GM12878 (cell line): ENCODE results near the gene CCDC78. TPM values are rescaled to one million over a fixed set of nuclear protein-coding genes. Genes with fewer than 3 reads are reported as not detected.

Source experiments
- ASH2L ChIP-seq: fragments of 300-600, 200-600 bp; sonication (generic); IDR thresholded peaks from 2 replicates; pipeline ENCODE4 v1.6.1; 2017; ENCODE audit warnings: low read depth, mild to moderate bottlenecking, borderline replicate concordance
- E2F8 ChIP-seq: fragments of 450-650 bp; IDR thresholded peaks from 2 replicates; pipeline ENCODE4 v1.6.1; 2018; ENCODE audit warnings: mild to moderate bottlenecking, low read depth, moderate library complexity; ENCODE audit not compliant: partially characterized antibody
- EP300 ChIP-seq, 2 experiments: fragments of 150-350 bp in 1 of 2; IDR thresholded peaks; 2 replicates each; pipeline ENCODE4 v1.6.1; 2011 to 2012; ENCODE audit warnings: low read depth in 2 of 2, low read length in 2 of 2, borderline replicate concordance in 1 of 2, improper control_type of control experiment in 1 of 2, inconsistent platforms in 1 of 2; ENCODE audit not compliant: control insufficient read depth in 1 of 2
- FOS ChIP-seq: IDR thresholded peaks from 3 replicates; pipeline ENCODE4 v1.6.1; 2011; ENCODE audit warnings: borderline replicate concordance; ENCODE audit not compliant: insufficient read length; ENCODE audit errors: extremely low read depth
- IKZF1 ChIP-seq: fragments of 450-650 bp; conservative IDR thresholded peaks from 2 replicates; pipeline ENCODE4 v1.6.1; 2017; ENCODE audit warnings: antibody characterized with exemption, mild to moderate bottlenecking
- LARP7 ChIP-seq: fragments of 450-650 bp; IDR thresholded peaks from 2 replicates; pipeline ENCODE4 v1.6.1; 2017; ENCODE audit warnings: mild to moderate bottlenecking
- MYB ChIP-seq: fragments of 150-350 bp; IDR thresholded peaks from 2 replicates; pipeline ENCODE4 v1.6.1; 2014; ENCODE audit warnings: mild to moderate bottlenecking, low read depth, low read length, borderline replicate concordance
- NKRF ChIP-seq: fragments of 450-650 bp; conservative IDR thresholded peaks from 2 replicates; pipeline ENCODE4 v1.6.1; 2017; ENCODE audit warnings: mild to moderate bottlenecking, moderate library complexity
- RBBP5 ChIP-seq: fragments of 200-600 bp; sonication (generic); conservative IDR thresholded peaks from 2 replicates; pipeline ENCODE4 v1.6.1; 2016
- SMARCA5 ChIP-seq: fragments of 450-650 bp; IDR thresholded peaks from 2 replicates; pipeline ENCODE4 v1.6.1; 2017; ENCODE audit warnings: mild to moderate bottlenecking
- SP1 ChIP-seq: IDR thresholded peaks from one replicate; pipeline ENCODE4 v1.6.1; 2011; ENCODE audit warnings: low read depth, low read length
- SRF ChIP-seq, 2 experiments: IDR thresholded peaks; 2 replicates each; pipeline ENCODE4 v1.6.1; 2011; ENCODE audit warnings: low read depth in 2 of 2, low read length in 2 of 2, mild to moderate bottlenecking in 1 of 2, moderate library complexity in 1 of 2
- USF1 ChIP-seq: IDR thresholded peaks from 2 replicates; pipeline ENCODE4 v1.6.1; 2011; ENCODE audit warnings: borderline replicate concordance, low read depth, mild to moderate bottlenecking, moderate library complexity, mixed read lengths, low read length; ENCODE audit not compliant: insufficient read depth; ENCODE audit errors: extremely low read length
- YBX1 ChIP-seq: fragments of 450-650 bp; IDR thresholded peaks from 2 replicates; pipeline ENCODE4 v1.6.1; 2016; ENCODE audit warnings: antibody characterized with exemption
- ZBTB33 ChIP-seq: fragments of 450-650 bp; IDR thresholded peaks from 2 replicates; pipeline ENCODE4 v1.6.1; 2017; ENCODE audit warnings: mild to moderate bottlenecking
- ZBTB4 ChIP-seq: fragments of 450-650 bp; formaldehyde crosslinking; IDR thresholded peaks from 2 replicates; pipeline ENCODE4 v1.4.0; 2022; ENCODE audit warnings: mild to moderate bottlenecking, moderate library complexity
- polyA plus RNA-seq, 11 experiments: library from polyadenylated mRNA; depleted of rRNA in 4 of 11; unstranded in 6 of 11; stranded (reverse) in 5 of 11; fragments of >200 nt; fragmentation: Nextera tagmentation in 4 of 11; fragmentation: Illumina TruSeq in 1 of 11; extraction: Ambion mirVana in 4 of 11; extraction: Trizol in 1 of 11; gene quantifications; 1 replicate in 1 of 11; 2 replicates in 10 of 11; pipeline versions ENCODE4 v1.2.1 to v1.2.3, GENCODE V29; 2011 to 2016; ENCODE audit warnings: inconsistent platforms in 2 of 11, missing spikeins in 2 of 11, low read depth in 1 of 11
- total RNA-seq, 4 experiments: library from RNA; depleted of rRNA in 3 of 4; stranded (reverse); fragments of >200 nt in 3 of 4; fragmentation: Illumina TruSeq in 1 of 4; extraction: Trizol in 1 of 4; gene quantifications; 2 replicates each; pipeline versions ENCODE4 v1.2.1 to v1.2.3, GENCODE V29; 2013 to 2021

The CCDC78 gene
- total and polyA plus RNA-seq, 10 of the 15 experiments (the other 5 are each of a cell fraction or from before 2014, with no cell fraction given): 0.10 to 26.2 (median 5.4) TPM

GRCh38 chr16:715477-716199, 10.6 kb downstream of the CCDC78 start (continued):
- TF ChIP-seq SRF (IDR thresholded peaks at IDR 0.05; ENCODE audit: low read depth in 2 of 2, low read length in 2 of 2) (no peak), NKRF (0 out of 2 replicates have a peak, but pooled peaks have one; percentile 35), YBX1 (no peak), E2F8 (no peak), ZBTB4 (CRISPR knock-in tag) (no peak), RBBP5 (no peak), ZBTB33 (no peak), FOS (no peak), SMARCA5 (no peak), USF1 (no peak), ASH2L (no peak), LARP7 (peak; percentile 70; the same call in 1 of the 2 replicates), EP300 (IDR thresholded peaks at IDR 0.05; ENCODE audit: borderline replicate concordance in 1 of 2, control insufficient read depth in 1 of 2, low read depth in 2 of 2, low read length in 2 of 2) (no peak), MYB (no peak), IKZF1 (peak; percentile 54; the same call in 1 of the 2 replicates), SP1 (no peak)
